GM21381 (cell line): ENCODE measurements around the gene ATP2C2.
"Not testable (repeated sequence)": the region's sequence is repeated elsewhere in the genome, so short reads cannot be mapped to it uniquely, and the experiment has no call there.

Experiments
- ATAC-seq: cut with Tn5 transposase; IDR thresholded peaks from one replicate; pipeline ENCODE4 v1.9.1; 2021; ENCODE audit warnings: mild to moderate bottlenecking, moderate library complexity; ENCODE audit not compliant: unreplicated experiment

Gene ATP2C2

DNA sequence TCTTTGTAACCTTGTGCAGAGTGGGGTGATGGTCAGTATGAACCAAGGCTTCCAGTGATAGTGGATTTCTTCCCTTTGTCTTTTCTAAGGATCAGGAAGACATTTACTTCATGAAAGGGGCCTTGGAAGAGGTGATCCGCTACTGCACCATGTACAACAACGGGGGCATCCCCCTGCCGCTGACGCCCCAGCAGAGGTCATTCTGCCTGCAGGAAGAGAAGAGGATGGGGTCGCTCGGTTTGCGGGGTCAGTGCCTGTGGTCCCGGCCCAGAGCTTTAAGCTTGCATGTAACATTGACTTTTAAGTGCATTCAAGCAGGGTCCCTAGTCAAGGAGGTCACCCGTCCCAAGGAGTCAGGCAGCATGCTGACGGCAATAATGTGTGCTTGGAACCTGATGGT lies 80.1 kb downstream of the ATP2C2 start:
- no peak for ATAC-seq

DNA sequence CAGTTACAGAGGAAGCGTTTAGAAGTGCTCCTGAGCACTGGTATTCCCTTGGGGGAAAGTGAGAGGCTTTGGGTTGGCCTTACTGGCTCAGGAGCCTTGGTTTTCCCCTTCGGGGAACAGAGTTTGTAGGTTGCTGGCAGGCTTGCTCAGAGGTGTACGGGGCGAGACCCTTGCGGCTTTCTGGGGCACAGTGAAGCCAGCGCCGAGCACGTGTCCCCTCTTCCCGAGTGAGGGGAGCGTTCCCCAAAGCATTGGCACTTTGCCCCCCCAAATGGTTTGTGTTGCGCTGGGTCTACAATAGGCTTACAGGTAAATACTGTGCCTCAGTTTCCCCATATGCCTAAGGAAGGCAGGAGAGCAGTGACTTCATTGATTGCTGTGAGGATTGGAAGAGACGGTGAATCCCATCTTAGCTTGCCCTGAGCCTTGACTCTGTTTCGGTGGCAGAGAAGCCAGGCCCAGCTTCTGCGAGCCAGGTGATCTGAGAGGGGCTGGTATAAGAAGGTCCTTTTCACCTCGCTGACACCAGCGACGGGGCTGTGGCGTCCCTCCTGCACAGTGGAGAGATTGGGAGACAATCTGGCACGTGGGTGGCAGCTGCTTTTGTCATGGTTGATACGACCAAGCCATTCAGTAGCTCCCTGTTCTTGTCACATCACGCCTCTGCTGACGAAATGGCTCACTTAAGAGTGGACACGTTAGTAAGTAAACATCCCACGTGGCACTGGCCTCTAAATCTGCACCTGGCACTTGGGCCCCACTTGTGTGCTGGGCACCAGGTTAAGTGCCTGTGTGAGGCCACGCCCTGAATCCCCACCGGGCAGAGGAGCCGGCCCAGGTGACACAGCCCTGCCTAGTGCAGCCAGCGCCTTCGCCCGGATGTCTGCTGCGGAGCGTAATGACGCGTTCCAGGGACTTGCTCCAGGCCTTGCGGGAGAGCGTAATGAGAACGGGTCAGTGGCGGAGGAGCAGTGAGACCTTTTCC lies 81.1 kb downstream of the ATP2C2 start:
- no peak for ATAC-seq

DNA sequence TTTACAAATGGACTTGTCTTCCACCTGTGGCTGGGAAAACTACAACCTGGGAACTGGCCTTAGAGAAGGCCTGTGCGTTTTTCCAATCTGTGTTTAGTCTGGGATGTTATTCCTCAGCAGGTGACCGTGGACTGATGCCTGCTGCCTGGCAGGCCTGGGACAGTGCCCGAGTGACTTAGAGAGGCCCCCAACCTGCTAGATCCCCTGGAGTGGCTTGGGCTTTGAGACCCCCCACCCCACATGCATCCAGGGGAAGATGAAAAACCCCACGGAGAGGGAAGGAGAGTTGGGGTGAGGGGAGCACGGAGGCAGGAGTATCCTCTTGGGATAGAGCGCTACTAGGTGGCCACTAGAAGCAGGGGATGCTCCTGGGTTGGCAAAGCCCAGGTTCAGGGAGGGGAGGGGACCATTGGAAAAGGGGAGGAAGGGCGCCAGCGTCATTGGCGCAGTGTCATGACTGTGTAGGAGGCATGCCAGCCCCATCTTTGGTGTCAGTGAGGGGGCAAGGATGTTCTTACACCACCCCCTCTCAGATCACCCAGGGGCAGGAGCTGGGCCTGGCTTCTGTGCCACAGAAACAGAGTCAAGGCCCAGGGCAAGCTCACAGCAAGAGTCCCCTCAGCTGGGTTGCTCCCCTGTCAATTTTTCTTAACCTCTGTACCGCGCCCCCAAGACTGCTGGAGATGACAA lies 82.0 kb downstream of the ATP2C2 start:
- ATAC-seq = no peak

DNA sequence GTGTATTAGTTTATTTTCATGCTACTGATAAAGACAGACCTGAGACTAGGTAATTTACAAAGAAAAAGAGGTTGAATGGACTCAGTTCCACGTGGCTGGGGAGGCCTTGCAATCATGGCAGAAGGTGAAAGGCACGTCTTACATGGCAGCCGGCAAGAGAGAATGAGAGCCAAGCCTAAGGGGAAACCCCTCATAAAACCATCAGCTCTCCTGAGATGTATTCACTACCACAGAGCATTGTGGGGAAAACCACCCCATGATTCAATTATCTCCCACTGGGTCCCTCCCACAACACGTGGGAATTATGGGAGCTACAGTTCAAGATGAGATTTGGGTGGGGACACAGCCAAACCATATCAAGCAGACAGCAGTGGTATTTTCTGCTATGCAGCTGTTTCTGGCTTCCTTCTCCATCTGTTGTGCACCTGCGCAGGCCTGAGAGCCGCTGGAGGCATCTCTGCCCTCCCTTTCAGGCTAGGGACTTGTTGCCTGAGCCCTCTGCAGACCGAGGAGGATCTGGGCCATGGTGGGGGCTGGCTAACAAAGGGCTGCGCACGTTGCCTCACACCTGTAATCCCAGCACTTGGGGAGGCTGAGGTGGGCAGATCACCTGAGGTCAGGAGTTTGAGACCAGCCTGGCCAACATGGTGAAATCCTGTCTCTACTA lies 82.8 kb downstream of the ATP2C2 start:
- not testable (repeated sequence) for ATAC-seq

DNA sequence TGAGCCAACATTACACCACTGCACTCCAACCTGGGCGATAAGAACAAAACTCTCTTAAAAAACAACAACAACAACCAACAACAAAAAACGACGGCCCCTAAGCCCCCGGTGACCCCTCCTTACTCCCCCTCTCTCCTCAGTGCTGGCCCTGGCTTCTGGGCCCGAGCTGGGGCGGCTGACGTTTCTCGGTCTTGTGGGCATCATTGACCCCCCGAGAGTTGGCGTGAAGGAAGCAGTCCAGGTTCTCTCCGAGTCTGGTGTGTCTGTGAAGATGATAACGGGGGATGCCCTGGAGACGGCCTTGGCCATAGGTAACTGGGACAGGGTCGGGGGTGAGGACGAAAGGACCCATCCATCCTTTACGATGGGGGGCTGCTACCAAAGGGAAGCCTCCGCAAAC lies 83.4 kb downstream of the ATP2C2 start:
- ATAC-seq = no peak

DNA sequence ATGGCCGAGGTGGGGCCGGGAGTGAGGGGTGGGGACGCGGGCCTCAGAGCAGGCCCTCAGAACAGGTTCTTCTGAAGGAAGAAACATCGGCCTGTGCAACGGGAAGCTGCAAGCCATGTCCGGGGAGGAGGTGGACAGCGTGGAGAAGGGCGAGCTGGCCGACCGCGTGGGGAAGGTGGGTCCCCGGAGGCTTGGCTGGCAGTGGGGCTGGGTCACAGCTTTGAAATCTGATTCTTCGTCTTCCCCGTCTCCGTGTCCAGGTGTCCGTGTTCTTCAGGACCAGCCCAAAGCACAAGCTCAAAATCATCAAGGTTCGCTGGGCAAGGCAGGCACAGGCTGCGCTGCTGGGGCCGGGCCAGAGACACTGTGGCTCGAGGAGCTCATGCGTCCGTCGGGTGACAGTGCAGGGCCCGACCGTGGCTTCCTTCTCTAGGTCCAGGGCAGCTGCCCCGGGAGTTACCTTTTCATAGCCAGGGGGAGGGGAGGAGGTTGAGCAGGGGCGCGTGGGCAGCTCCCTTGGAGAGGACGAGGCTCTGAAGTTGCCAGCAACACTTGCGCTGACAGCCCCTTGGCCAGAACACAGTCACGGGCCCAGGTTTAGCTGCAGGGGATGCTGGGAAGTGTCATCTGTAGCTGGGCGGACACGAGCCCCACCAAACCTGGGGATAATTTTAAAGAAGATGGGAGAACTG lies 84.9 kb downstream of the ATP2C2 start:
- no peak for ATAC-seq

DNA sequence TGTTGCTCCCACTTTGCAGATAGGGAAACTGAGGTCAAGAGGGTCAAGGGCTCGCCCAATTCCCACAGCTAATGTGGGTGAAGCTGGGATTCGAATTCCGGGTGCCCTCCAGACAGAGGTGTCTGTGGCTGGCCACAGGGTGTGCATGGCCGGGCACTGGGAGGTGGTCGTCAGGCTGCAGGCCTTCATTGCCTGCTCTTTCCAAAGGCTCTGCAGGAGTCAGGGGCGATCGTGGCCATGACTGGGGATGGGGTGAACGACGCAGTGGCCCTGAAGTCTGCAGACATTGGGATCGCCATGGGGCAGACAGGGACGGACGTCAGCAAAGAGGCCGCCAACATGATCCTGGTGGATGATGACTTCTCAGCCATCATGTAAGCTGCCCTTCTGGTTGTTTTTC lies 86.3 kb downstream of the ATP2C2 start:
- no peak for ATAC-seq

DNA sequence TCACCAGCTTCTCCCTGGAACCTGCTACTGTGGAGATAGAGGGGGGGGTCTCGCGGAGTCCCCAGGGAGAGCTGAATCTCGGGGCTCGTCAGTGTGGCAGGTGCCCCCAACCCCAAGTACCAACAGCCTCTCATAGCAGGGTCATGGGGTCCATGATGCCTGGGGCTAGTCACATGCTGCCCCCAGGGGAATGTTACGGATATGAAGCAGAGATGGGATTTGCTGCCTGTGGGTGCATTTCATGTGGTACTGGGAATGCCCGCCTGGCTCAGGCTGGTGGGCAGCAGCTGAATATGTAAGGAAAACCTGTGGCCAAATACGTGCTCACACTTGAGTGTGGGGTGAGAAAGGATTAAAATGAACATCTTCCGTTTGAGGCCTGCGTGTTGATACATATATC lies 86.7 kb downstream of the ATP2C2 start:
- ATAC-seq = no peak

DNA sequence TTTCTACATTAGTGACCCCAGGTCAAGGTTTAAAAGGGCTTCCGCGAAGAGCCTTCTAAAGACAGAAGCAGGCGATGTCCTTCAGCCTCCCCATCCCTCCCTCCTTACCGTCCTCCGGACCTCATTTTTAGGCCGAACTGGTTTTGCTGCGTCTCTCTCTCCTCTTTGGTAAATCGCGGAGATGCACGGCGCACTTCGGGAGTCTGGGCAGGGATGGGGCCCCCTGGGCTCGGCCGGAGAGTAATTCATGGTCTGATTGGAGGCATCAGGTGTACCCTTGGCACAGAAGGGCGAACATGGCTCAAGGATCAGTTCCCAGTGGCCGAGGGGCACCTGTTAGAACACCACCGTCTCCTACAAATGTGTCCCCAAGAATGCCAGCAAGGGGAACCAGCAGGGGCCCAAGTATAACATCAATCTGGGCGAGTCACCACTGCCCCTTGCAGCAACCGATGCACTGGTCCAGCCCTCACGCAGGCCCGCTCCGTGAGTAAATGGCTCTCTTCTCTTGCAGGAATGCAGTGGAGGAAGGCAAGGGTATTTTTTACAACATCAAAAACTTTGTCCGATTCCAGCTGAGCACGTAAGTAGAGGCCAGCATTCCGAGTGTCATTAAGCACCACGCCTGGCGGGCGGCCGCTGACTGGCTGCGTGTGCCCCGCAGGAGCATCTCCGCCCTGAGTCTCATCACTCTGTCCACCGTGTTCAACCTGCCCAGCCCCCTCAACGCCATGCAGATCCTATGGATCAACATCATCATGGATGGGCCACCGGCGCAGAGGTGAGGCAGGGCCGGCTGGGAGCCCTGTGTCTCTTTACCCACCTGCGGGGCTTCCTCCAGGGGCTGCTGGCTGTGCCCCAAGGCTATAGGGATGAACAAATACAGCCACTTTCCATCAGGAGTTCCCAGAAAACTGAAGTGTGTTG lies 90.5 kb downstream of the ATP2C2 start:
- no peak for ATAC-seq

DNA sequence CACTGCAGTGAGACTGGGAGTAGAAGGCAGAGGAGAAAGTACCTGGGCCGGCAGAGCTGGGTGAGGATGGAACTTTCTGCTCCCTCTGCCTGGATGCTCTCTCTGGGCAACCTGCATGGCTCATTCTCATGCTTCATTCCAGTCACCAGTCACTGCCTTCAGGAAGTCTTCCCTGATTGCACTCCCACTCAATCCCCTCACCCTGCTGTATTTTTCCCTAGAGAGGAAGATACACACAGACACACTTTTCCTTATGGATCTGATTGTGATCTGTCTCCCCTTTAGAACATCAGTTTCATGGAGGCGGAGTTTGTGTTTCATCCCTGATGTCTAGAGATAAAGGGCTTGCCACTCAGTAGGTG lies 91.2 kb downstream of the ATP2C2 start:
- no peak for ATAC-seq

DNA sequence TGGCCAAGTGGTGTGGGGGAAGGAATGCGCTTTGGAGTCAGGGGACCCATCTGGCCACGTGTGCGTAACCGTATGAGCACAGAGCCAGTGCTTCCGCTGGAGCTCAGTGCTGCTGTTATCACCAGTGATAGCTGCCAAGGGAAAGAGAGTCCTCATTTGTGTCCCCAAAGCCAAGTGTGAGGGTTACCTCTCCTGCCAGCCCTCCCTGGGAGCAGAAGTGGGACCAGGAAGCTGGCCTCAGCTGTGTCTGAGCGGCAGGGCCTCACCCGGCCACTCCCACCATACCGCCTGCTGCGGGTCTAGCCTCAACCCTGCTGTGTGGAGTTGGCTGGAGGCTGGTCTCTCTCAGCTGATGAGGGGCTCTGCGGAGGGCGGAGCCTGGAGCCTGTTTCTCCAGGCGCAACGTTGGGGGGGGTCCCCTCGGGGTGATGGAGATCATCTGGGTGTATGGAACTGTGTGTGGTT lies 91.6 kb downstream of the ATP2C2 start:
- ATAC-seq = no peak

DNA sequence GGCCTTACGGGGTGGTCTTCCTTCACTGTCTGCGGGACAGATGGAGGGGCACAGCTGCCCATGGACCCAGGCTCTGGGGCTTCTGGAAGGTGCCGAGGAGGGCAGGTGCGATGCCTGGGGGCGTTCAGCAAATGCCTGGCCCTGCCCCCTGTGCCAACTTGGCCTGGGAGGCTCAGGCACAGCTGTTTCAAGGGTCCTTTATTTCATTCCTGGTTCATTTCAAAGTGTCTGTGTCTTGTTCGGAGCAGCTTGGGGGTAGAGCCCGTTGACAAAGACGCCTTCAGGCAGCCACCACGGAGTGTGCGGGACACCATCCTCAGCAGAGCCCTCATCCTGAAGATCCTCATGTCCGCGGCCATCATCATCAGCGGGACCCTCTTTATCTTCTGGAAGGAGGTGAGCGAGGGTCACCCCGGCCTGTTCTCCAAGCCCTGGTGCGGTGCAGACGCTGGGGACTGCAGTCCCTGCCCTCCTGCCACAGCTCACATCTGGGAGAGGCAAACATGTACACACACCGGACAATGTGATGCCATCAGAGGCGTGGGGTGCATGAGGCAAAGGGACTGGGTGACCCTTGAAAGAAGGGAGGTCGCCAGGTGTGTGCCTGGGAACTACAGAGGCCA lies 92.2 kb downstream of the ATP2C2 start:
- no peak for ATAC-seq

DNA sequence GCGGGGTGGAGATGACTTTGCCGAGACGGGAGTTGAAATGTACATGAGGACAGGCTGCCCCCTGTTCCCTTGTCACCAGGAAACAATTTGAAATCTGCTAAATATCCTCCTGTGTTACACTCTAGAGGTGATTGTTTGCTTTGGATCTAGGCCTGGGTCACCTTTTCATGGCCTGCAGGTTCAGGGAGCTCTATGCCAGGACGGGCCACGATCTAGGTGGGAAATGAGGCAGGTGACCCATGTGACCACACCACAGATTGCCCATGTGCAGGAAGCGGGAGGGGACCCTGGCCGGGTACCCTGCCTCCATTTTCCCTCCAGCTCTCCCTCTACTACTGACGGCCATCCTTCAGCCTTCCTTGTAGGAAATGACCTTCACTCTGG lies 92.7 kb downstream of the ATP2C2 start:
- no peak for ATAC-seq

DNA sequence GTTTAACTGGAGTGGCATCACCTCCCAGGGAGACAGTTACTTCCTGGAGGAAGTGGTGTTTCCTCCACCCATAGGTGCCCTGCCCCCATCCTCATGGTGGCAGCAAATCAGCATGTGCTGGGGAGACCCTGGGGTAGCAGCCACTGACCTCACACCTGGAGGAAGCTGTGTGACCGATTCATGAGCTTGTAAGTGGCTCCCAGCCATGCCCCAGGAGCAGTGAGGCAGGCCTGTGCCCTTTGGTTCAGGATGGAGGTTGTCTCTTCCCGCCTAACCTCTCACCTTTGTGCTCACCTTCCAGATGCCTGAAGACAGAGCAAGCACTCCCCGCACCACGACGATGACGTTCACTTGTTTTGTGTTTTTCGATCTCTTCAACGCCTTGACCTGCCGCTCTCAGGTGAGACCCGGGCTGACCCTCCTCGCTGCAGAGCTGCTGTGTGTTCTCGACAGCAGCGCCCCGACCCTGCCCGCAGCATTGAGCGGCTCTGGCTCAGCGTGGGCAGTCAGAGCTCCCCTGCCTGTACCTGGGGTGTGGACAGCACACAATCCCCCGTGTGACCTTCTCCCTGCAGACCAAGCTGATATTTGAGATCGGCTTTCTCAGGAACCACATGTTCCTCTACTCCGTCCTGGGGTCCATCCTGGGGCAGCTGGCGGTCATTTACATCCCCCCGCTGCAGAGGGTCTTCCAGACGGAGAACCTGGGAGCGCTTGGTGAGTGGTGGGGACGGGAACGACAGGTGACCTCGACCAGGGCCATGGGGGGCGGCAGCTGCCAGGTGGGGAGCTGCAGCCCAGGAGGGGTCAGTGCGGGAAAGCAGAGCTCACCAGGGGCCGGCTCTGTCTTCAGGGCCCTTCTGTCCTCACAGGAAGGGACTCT lies 93.3 kb downstream of the ATP2C2 start:
- no peak for ATAC-seq

DNA sequence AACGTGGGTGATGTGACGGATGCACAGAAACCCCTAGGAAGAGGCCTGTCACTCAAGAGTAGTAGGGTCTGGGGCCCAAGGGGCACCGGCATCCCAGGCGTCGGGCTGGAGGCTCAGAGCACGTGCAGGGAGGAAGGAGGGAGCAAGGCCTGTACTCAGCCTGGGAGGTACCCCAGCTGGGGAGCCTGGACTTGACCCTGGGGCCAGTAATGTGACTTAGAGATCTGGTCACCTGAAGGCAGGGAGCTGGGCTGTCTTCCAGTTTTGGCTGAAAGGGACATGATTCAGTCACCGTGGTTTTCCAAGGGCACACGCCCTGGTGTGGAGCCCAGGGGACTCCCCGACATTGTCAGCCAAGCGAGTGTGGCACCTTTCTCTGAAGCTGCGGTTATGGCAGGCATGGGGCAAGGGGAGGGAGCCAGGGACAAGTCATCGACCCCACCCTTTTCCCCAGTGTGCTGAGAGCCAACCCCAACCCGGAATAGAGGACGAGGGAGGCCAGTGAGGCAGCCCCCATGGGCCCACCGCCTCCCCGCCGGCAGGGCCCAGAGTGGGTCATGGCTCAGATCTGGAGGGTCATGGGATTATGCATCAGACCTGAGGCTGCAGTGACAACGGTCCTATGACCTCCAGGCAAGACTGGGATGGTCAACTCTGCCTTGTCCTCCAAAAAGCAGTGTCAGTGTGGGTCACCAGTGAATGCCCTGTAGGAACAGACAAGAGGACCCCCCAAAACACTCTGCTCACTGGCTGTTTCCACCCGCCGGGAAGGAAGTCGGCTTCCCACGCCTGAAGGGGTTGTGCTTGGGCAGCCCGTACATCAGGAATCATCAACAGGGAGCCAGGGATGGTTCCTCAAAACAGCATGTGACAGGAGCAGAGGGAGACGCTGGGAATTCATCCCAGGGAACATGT lies 94.2 kb downstream of the ATP2C2 start:
- no peak for ATAC-seq

DNA sequence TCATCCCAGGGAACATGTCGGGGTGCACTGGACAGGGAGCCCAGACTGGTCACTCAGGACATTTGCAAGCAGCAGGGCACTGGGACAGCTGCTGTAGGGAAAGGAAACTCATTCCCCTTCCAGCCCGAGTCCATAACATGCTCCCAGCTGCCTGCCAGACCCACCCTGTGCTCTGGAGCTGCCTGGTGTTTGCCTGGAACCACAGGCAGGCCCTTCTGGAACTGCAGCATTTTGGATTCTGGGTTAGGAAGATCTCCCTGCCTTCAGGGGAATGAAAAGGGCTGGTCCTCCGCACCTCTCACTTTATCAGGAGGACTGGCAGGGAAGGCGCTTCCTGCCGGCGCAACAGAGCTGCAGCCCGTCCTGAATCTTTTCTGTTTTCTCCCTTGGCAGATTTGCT lies 94.9 kb downstream of the ATP2C2 start:
- no peak for ATAC-seq

DNA sequence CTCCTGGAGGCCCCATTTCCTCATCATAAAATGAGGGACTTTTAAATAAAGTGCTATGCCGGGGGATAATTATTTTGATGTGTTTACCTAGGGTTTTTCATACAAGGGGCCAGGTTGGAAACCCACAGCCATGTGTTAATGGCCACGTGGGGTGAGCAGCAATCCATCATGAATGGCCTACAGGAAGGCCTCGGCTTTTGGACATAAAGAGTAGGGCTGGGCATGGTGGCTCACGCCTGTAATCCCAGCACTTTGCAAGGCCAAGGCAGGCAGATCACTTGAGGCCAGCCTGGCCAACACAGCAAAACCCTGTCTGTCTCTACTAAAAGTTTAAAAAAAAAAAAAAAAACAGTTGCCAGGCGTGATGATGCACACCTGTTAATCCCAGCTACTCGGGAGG lies 95.8 kb downstream of the ATP2C2 start:
- no peak for ATAC-seq

DNA sequence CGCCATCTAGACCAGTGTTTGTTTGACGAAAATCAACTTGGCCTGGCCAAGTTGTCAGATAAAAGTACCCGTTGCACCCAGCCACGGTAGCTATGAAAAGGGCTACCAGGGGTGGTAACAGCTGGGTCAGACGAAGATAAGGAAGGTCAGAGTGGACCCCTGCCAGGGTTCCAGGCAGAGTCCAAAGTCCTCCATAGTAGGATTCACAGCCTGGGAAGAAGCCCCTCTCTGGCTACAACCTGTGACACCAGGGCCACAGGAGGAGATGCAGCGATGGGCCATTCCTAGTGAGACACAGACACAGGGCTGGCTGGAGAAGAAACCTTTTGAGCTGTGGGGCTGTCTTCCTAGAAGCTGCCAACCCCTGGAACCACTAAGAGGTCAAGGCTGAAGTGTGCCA lies 96.8 kb downstream of the ATP2C2 start:
- ATAC-seq = no peak
